ENCODE measurements around the gene SDK2.

SDK2 gene

GRCh38 chr17:73498886-73499554 lies 145.2 kb downstream of the SDK2 start:
- DNase-seq = no peak

- DNase-seq = no peak
Measured at GRCh38 chr17:73498176-73498575, 146.1 kb downstream of the SDK2 start.

- no peak for DNase-seq
Measured at GRCh38 chr17:73497721-73498120, 146.5 kb downstream of the SDK2 start.

GRCh38 chr17:73496232-73496631 lies 148.0 kb downstream of the SDK2 start:
- DNase-seq = no peak

GRCh38 chr17:73495641-73496040 lies 148.6 kb downstream of the SDK2 start:
- no peak for DNase-seq

- DNase-seq = no peak
Measured at GRCh38 chr17:73494950-73495349, 149.3 kb downstream of the SDK2 start.

- no peak for DNase-seq
Measured at GRCh38 chr17:73493956-73494926, 150.0 kb downstream of the SDK2 start.

GRCh38 chr17:73492821-73493814 lies 151.1 kb downstream of the SDK2 start:
- DNase-seq = no peak

- no peak for DNase-seq
Measured at GRCh38 chr17:73492125-73492820, 152.0 kb downstream of the SDK2 start.

GRCh38 chr17:73491648-73492047 lies 152.6 kb downstream of the SDK2 start:
- no peak for DNase-seq

GRCh38 chr17:73490851-73491250 lies 153.4 kb downstream of the SDK2 start:
- DNase-seq = no peak

GRCh38 chr17:73489991-73490390 lies 154.3 kb downstream of the SDK2 start:
- DNase-seq = no peak

GRCh38 chr17:73489333-73489732 lies 154.9 kb downstream of the SDK2 start:
- no peak for DNase-seq

GRCh38 chr17:73485130-73485529 lies 159.1 kb downstream of the SDK2 start:
- no peak for DNase-seq

GRCh38 chr17:73482894-73483293 lies 161.4 kb downstream of the SDK2 start:
- no peak for DNase-seq

GRCh38 chr17:73482251-73482716 lies 162.0 kb downstream of the SDK2 start:
- no peak for DNase-seq

- no peak for DNase-seq
Measured at GRCh38 chr17:73481676-73482075, 162.6 kb downstream of the SDK2 start.

GRCh38 chr17:73480740-73481139 lies 163.5 kb downstream of the SDK2 start:
- peak; percentile 12 for DNase-seq

- no peak for DNase-seq
Measured at GRCh38 chr17:73478768-73479424, 165.3 kb downstream of the SDK2 start.

GRCh38 chr17:73478334-73478733 lies 165.9 kb downstream of the SDK2 start:
- no peak for DNase-seq

GRCh38 chr17:73476890-73477350 lies 167.3 kb downstream of the SDK2 start:
- DNase-seq = no peak

All from RPMI8226 (cell line).